Thymus (tissue), 11 donors: ENCODE data around the gene FIBP. TPM values are rescaled to one million over a fixed set of nuclear protein-coding genes. Genes with fewer than 3 reads are reported as not detected.

ENCODE experiments used
- DNase-seq, 9 donors: peaks; one replicate each; pipeline ENCODE4 v3.0.0-alpha.2; 2013; ENCODE audit warnings: low spot score in 9 of 9, low read depth in 6 of 9, missing footprints in 1 of 9
- H3K27ac ChIP-seq, 2 donors: one replicate each; pipeline ENCODE4 v1.5.1; 2013; ENCODE audit warnings: control low read depth in 1 of 2, low read depth in 1 of 2, low read length in 1 of 2, mild to moderate bottlenecking in 1 of 2, moderate library complexity in 1 of 2
- H3K27me3 ChIP-seq, 2 donors: one replicate each; pipeline ENCODE4 v1.5.1; 2013; ENCODE audit warnings: low read length in 1 of 2; ENCODE audit not compliant: control insufficient read depth in 2 of 2, insufficient read depth in 1 of 2
- H3K36me3 ChIP-seq, 2 donors: one replicate each; pipeline ENCODE4 v1.5.1; 2013; ENCODE audit warnings: low read length in 1 of 2, mild to moderate bottlenecking in 1 of 2, moderate library complexity in 1 of 2; ENCODE audit not compliant: control insufficient read depth in 2 of 2, insufficient read depth in 2 of 2
- H3K4me1 ChIP-seq, 2 donors: one replicate each; pipeline ENCODE4 v1.5.1; 2013; ENCODE audit warnings: low read length in 2 of 2; ENCODE audit not compliant: control insufficient read depth in 2 of 2, insufficient read depth in 2 of 2
- H3K4me3 ChIP-seq, 2 donors: one replicate each; pipeline ENCODE4 v1.5.1; 2013; ENCODE audit warnings: low read length in 2 of 2, control low read depth in 1 of 2, mild to moderate bottlenecking in 1 of 2
- H3K9me3 ChIP-seq, 2 donors: one replicate each; pipeline ENCODE4 v1.5.1; 2013; ENCODE audit warnings: low read length in 1 of 2, mild to moderate bottlenecking in 1 of 2; ENCODE audit not compliant: control insufficient read depth in 2 of 2, insufficient read depth in 1 of 2
- WGBS: extraction: QIAGEN DNeasy Blood & Tissue Kit; methylation state at CpG from one replicate; pipeline ENCODE4 v1.1.7; 2013; 5-methylcytosine and 5-hydroxymethylcytosine counted together
- polyA plus RNA-seq: library from polyadenylated mRNA; stranded (reverse); fragments of 200-250 nt; gene quantifications from one replicate; pipeline ENCODE4 v1.2.3, GENCODE V29; 2013
- total RNA-seq: library from RNA; stranded (reverse); fragments of 120-200 nt; gene quantifications from one replicate; pipeline ENCODE4 v1.2.4, GENCODE V29; 2013
- donor health status: healthy.

The FIBP gene
- total and polyA plus RNA-seq, 2 donors, result 70.9 to 71.0 TPM

- no peak for DNase-seq
- Histone ChIP-seq H3K27ac (no peak overlapping the region), H3K4me3 (no peak overlapping the region), H3K36me3 (peaks cover 57 to 58% of the 10 kb centered on the region in 2 donors), H3K9me3 (peaks cover 7 to 32% of the 10 kb centered on the region in 2 donors), H3K4me1 (peaks cover 13 to 34% of the 10 kb centered on the region in 2 donors), H3K27me3 (no peaks in the 10 kb centered on the region)
- WGBS, result 97% methylated on average over 15 of the region's 15 CpGs
Measured at GRCh38 chr11:65855927-65856363, 32.3 kb downstream of the FIBP start.

- no peak for DNase-seq
- no peaks in the 10 kb centered on the region for H3K27me3 ChIP-seq
- H3K9me3 ChIP-seq, result peaks cover 7 to 30% of the 10 kb centered on the region in 2 donors
- H3K4me3 ChIP-seq, result no peak overlapping the region
- 93% methylated on average over 15 of the region's 15 CpGs for WGBS
- peaks cover 58 to 61% of the 10 kb centered on the region in 2 donors for H3K36me3 ChIP-seq
- H3K27ac ChIP-seq, result no peak overlapping the region
- H3K4me1 ChIP-seq, result peaks cover 13 to 32% of the 10 kb centered on the region in 2 donors
Measured at GRCh38 chr11:65854852-65855837, 33.1 kb downstream of the FIBP start.

GRCh38 chr11:65854161-65854592, 34.1 kb downstream of the FIBP start:
- Histone ChIP-seq H3K4me1 (peaks cover 13 to 23% of the 10 kb centered on the region in 2 donors), H3K9me3 (peaks cover 7 to 24% of the 10 kb centered on the region in 2 donors), H3K4me3 (no peak overlapping the region), H3K27ac (no peak overlapping the region), H3K36me3 (peaks cover 58 to 61% of the 10 kb centered on the region in 2 donors), H3K27me3 (no peaks in the 10 kb centered on the region)
- 99% methylated on average over 4 of the region's 4 CpGs for WGBS
- no peak for DNase-seq

- H3K4me3 ChIP-seq, result no peak overlapping the region
- no peaks in the 10 kb centered on the region for H3K27me3 ChIP-seq
- no peak overlapping the region for H3K27ac ChIP-seq
- peaks cover 7 to 24% of the 10 kb centered on the region in 2 donors for H3K9me3 ChIP-seq
- peaks cover 58 to 61% of the 10 kb centered on the region in 2 donors for H3K36me3 ChIP-seq
- WGBS, result 97% methylated on average over 6 of the region's 6 CpGs
- DNase-seq, result no peak
- H3K4me1 ChIP-seq, result peaks cover 13 to 15% of the 10 kb centered on the region in 2 donors
Measured at GRCh38 chr11:65853246-65853979, 34.9 kb downstream of the FIBP start.

- H3K4me3 ChIP-seq, result no peak overlapping the region
- H3K9me3 ChIP-seq, result peaks cover 7 to 24% of the 10 kb centered on the region in 2 donors
- H3K36me3 ChIP-seq, result peaks cover 58 to 61% of the 10 kb centered on the region in 2 donors
- H3K4me1 ChIP-seq, result peaks cover 13 to 14% of the 10 kb centered on the region in 2 donors
- no peaks in the 10 kb centered on the region for H3K27me3 ChIP-seq
- no peak for DNase-seq
- WGBS, result 97% methylated on average over 33 of the region's 33 CpGs
- no peak overlapping the region for H3K27ac ChIP-seq
Measured at GRCh38 chr11:65852508-65853245, 35.6 kb downstream of the FIBP start.

- H3K4me1 ChIP-seq, result peaks cover 13 to 14% of the 10 kb centered on the region in 2 donors
- 97% methylated on average over 10 of the region's 10 CpGs for WGBS
- H3K9me3 ChIP-seq, result peaks cover 7 to 24% of the 10 kb centered on the region in 2 donors
- no peak for DNase-seq
- H3K27me3 ChIP-seq, result peaks cover 0 to 2% of the 10 kb centered on the region in 2 donors
- H3K27ac ChIP-seq, result peak overlapping the region in 1 of 2 donors; percentile 20
- no peak overlapping the region for H3K4me3 ChIP-seq
- H3K36me3 ChIP-seq, result peaks cover 58 to 61% of the 10 kb centered on the region in 2 donors
Measured at GRCh38 chr11:65851811-65852507, 36.3 kb downstream of the FIBP start.

GRCh38 chr11:65851083-65851579, 37.1 kb downstream of the FIBP start:
- peaks cover 52 to 56% of the 10 kb centered on the region in 2 donors for H3K36me3 ChIP-seq
- 96% methylated on average over 14 of the region's 14 CpGs for WGBS

More at GRCh38 chr11:65851083-65851579, 37.1 kb downstream of the FIBP start:
- H3K4me3 ChIP-seq, result no peak overlapping the region
- H3K27me3 ChIP-seq, result peaks cover 0 to 2% of the 10 kb centered on the region in 2 donors
- no peak for DNase-seq
- peaks cover 7 to 24% of the 10 kb centered on the region in 2 donors for H3K9me3 ChIP-seq
- peaks cover 7 to 8% of the 10 kb centered on the region in 2 donors for H3K4me1 ChIP-seq
- H3K27ac ChIP-seq, result no peak overlapping the region
